ENCODE measurements around the gene ADAM17. TPM values are rescaled to one million over a fixed set of nuclear protein-coding genes. Genes with fewer than 3 reads are reported as not detected.

Gene ADAM17
- total RNA-seq, 2 experiments from 2014 or later, result 14.2 to 15.9 TPM

DNA sequence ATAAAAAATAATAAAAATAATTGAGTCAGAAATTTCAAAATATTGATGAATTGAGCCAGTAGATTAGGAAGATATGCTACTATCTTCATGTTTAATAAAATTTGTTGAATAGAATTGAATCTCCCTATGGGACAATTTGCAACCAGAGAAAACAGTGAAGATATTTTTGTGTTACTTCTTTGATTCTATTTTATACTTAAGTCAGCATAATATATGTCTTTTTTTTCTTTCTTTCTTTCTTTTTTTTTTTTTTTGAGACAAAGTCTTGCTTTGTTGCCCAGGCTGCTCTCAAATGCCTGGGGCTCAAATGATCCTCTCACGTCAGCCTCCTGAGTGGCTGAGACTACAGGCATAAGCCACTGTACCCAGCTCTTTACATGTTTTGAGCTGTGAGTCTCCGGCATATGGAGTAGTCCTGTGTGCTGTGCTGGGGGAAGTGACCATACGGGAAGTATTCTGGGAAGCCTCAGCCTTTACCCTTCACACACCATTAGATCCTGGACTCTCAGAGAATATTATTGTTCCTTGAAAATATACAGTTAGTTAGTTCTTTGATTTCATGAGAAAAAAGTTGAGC lies 95.1 kb downstream of the ADAM17 start:
- peaks cover 12% of the 10 kb centered on the region for H3K4me1 Mint-ChIP-seq (ENCODE audit: low read depth)
- ATAC-seq (no peak), DNase-seq (no peak)
- H3K9me3 Mint-ChIP-seq, result no peaks in the 10 kb centered on the region
- peaks cover 21% of the 10 kb centered on the region for H3K36me3 Mint-ChIP-seq (ENCODE audit: low read depth)
- POLR2A ChIA-PET, result no interaction called here
- no peak overlapping the region for H3K4me3 Mint-ChIP-seq
- H3K27me3 Mint-ChIP-seq, result no peaks in the 10 kb centered on the region
- TF ChIP-seq, protein P1, sequence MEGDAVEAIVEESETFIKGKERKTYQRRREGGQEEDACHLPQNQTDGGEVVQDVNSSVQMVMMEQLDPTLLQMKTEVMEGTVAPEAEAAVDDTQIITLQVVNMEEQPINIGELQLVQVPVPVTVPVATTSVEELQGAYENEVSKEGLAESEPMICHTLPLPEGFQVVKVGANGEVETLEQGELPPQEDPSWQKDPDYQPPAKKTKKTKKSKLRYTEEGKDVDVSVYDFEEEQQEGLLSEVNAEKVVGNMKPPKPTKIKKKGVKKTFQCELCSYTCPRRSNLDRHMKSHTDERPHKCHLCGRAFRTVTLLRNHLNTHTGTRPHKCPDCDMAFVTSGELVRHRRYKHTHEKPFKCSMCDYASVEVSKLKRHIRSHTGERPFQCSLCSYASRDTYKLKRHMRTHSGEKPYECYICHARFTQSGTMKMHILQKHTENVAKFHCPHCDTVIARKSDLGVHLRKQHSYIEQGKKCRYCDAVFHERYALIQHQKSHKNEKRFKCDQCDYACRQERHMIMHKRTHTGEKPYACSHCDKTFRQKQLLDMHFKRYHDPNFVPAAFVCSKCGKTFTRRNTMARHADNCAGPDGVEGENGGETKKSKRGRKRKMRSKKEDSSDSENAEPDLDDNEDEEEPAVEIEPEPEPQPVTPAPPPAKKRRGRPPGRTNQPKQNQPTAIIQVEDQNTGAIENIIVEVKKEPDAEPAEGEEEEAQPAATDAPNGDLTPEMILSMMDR (IDR thresholded peaks at IDR 0.05), result no peak
- CTCF ChIA-PET, result no interaction called here
- no peak overlapping the region for H3K27ac Mint-ChIP-seq
- intact Hi-C loops (cut with micrococcal nuclease), result no loop called here

DNA sequence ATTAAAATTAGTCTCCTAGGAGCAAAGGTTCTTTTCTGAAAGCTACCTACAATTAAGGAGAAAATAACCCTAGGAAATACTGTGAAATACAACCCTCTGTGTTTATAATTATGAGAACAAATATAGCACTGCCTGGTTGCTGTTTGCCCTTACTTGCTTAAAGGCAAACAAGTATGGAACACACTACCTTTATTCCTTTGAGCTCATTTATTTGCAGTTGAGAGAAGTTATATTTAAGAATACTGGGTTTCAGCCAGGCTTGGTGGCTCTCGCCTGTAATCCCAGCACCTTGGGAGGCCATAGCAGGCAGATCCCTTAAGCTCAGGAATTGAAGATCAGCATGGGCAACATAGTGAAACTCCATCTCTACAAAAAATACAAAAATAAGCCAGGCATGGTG lies 104.4 kb downstream of the ADAM17 start:
- H3K4me1 Mint-ChIP-seq (ENCODE audit: low read depth), result no peaks in the 10 kb centered on the region
- DNase-seq (no peak), ATAC-seq (no peak)
- no peaks in the 10 kb centered on the region for H3K9me3 Mint-ChIP-seq
- no peak overlapping the region for H3K4me3 Mint-ChIP-seq
- TF ChIP-seq, protein P1 (IDR thresholded peaks at IDR 0.05), result no peak
- H3K27ac Mint-ChIP-seq, result no peak overlapping the region
- POLR2A ChIA-PET, result interaction anchor here (0.7 to 1.4 kb wide), 2 partner anchors 41 to 258 kb away, joined by 3 to 4 read pairs; no protein-coding TSS in a partner anchor
- H3K27me3 Mint-ChIP-seq, result no peaks in the 10 kb centered on the region
- intact Hi-C loops (cut with micrococcal nuclease), result no loop called here
- H3K36me3 Mint-ChIP-seq (ENCODE audit: low read depth), result peaks cover 25% of the 10 kb centered on the region
- CTCF ChIA-PET, result no interaction called here

DNA sequence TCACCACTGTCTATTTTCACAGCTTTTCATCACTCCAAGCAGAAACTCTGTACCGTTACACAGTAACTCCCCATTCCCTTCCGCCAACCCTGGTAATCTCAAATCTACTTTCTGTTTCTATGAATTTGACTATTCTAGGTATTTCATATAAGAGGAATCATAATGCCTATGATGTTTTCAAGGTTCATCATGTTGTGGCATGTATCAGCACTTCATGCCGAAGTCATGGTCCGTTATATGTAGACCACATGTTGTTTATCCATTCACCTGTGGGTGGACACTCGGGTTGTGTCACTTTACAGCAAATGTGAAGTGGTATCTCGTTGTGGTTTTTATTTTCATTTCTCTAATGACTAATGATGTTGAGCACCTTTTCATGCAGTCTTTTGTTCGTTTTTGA lies 110.5 kb downstream of the ADAM17 start:
- H3K4me3 Mint-ChIP-seq, result no peak overlapping the region
- CTCF ChIA-PET, result no interaction called here
- POLR2A ChIA-PET, result no interaction called here

DNA sequence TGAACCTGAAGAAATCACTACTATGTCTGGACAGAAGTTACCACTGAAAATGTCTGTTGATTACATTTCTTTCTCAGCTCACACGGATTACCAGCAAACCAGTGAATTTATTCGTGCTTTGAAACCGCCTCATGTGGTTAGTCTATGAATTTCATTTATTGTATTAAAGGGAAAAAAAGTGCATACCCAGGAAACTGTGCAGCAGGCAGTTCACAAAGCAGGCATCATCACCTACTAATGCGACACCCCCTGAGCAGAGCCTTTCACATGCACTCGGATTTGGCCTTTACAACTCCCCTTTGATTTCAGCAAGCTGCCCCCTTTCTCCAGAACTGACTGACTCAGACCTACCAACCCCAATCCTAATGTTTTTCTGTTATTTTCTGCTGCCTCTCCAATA lies 112.1 kb downstream of the ADAM17 start:
- peaks cover 9% of the 10 kb centered on the region for H3K4me1 Mint-ChIP-seq (ENCODE audit: low read depth)
- TF ChIP-seq, protein P1 (IDR thresholded peaks at IDR 0.05), result no peak
- H3K27ac Mint-ChIP-seq, result no peak overlapping the region
- CTCF ChIA-PET, result interaction anchor here (2.0 kb wide), 1 partner anchor 14 kb away, joined by 6 read pairs; no protein-coding TSS in a partner anchor
- peaks cover 43% of the 10 kb centered on the region for H3K36me3 Mint-ChIP-seq (ENCODE audit: low read depth)
- H3K9me3 Mint-ChIP-seq, result no peaks in the 10 kb centered on the region
- DNase-seq (no peak), ATAC-seq (no peak)
- H3K27me3 Mint-ChIP-seq, result no peaks in the 10 kb centered on the region
- POLR2A ChIA-PET, result interaction anchor here (0.6 kb wide), 1 partner anchor 112 kb away, joined by 3 read pairs; no protein-coding TSS in a partner anchor
- no peak overlapping the region for H3K4me3 Mint-ChIP-seq
- intact Hi-C loops (cut with micrococcal nuclease), result no loop called here

More for the DNA sequence above, 110.5 kb downstream of the ADAM17 start:
- intact Hi-C loops (cut with micrococcal nuclease), result no loop called here
- ATAC-seq (no peak), DNase-seq (no peak)
- TF ChIP-seq, protein P1 (IDR thresholded peaks at IDR 0.05), result no peak
- H3K4me1 Mint-ChIP-seq (ENCODE audit: low read depth), result peaks cover 9% of the 10 kb centered on the region
- no peaks in the 10 kb centered on the region for H3K27me3 Mint-ChIP-seq
- no peaks in the 10 kb centered on the region for H3K9me3 Mint-ChIP-seq
- H3K36me3 Mint-ChIP-seq (ENCODE audit: low read depth), result peaks cover 46% of the 10 kb centered on the region
- H3K27ac Mint-ChIP-seq, result no peak overlapping the region

DNA sequence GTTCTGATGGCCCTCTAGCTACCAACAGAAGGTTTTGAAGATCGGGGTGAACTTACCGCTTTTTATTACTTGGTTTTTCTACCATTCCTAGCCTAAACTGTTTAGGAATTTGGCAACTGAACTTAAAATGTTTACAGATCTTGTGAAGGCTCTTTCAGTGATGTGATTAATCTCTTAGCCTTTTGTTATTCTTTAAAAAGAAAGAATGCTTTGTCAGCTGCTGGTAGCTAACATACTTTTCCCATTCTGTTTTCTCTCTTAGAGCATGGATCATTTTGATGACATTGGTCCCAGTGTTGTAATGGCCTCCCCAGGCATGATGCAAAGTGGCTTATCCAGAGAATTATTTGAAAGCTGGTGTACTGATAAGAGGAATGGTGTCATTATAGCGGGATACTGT lies 114.1 kb downstream of the ADAM17 start:
- DNase-seq, result no peak
- Mint-ChIP-seq H3K4me3 (no peak overlapping the region), H3K27me3 (no peaks in the 10 kb centered on the region), H3K9me3 (no peaks in the 10 kb centered on the region), H3K36me3 (ENCODE audit: low read depth) (peaks cover 47% of the 10 kb centered on the region), H3K27ac (no peak overlapping the region), H3K4me1 (ENCODE audit: low read depth) (peaks cover 9% of the 10 kb centered on the region)
- POLR2A ChIA-PET, result no interaction called here
- intact Hi-C loops (cut with micrococcal nuclease), result no loop called here
- CTCF ChIA-PET, result no interaction called here
- TF ChIP-seq, protein P1 (IDR thresholded peaks at IDR 0.05), result no peak
- no peak for ATAC-seq

All from activated CD8-positive, alpha-beta T cell treated with anti-CD3 and anti-CD28 coated beads for 36 hours (primary cell).